ENCODE data around the gene POLG2. TPM values are rescaled to one million over a fixed set of nuclear protein-coding genes. Genes with fewer than 3 reads are reported as not detected.

The POLG2 gene
- total and polyA plus RNA-seq, 2 of the 8 experiments (the other 6 are each of a cell fraction or from before 2014, with no cell fraction given) = 9.7 to 34.3 TPM

- Histone ChIP-seq H2BK12ac (ENCODE audit: low read depth, low read length) (no peak overlapping the region), H2AFZ (ENCODE audit: low read length) (no peak overlapping the region), H2BK120ac (replicated peaks; ENCODE audit: low read depth, low read length) (no peak overlapping the region), H2BK20ac (ENCODE audit: low read length) (no peak overlapping the region), H3K23me2 (ENCODE audit: low read depth, low read length) (no peaks in the 10 kb centered on the region), H3K4me3 (ENCODE audit: extremely low read depth in 1 of 4, insufficient read depth in 2 of 4, low read depth in 3 of 4, low read length in 4 of 4) (no peak overlapping the region), H3K27ac (ENCODE audit: low read depth, low read length) (no peak overlapping the region), H4K8ac (ENCODE audit: extremely low read depth, insufficient read depth, low read length) (no peak overlapping the region), H2AK5ac (ENCODE audit: low read depth, low read length) (no peak overlapping the region), H3K36me3 (ENCODE audit: control insufficient read depth in 2 of 4, insufficient read depth in 4 of 4, low read length in 3 of 4) (no peaks in the 10 kb centered on the region), H3K4ac (replicated peaks; ENCODE audit: insufficient read length, low read depth, low read length) (no peak overlapping the region), H2BK5ac (ENCODE audit: low read depth, low read length) (no peak overlapping the region), H3K27me3 (replicated peaks in 1 of 4; ENCODE audit: control insufficient read depth in 3 of 4, extremely low read depth in 1 of 4, insufficient read depth in 3 of 4, low read length in 3 of 4) (no peaks in the 10 kb centered on the region), H3K4me2 (ENCODE audit: insufficient read depth in 1 of 2, low read depth in 2 of 2, low read length in 2 of 2) (no peak overlapping the region), H3K79me1 (ENCODE audit: low read depth, low read length) (no peaks in the 10 kb centered on the region), H3K79me2 (ENCODE audit: control insufficient read depth in 1 of 2, insufficient read depth in 2 of 2, low read length in 2 of 2) (no peaks in the 10 kb centered on the region), H3K23ac (ENCODE audit: insufficient read length) (no peak overlapping the region), H3K9me3 (ENCODE audit: insufficient read depth in 2 of 2, low read depth in 1 of 2, low read length in 1 of 2) (no peaks in the 10 kb centered on the region), H4K5ac (ENCODE audit: insufficient read length, low read depth, low read length) (no peak overlapping the region), H3K18ac (ENCODE audit: extremely low read depth, low read length) (no peak overlapping the region), H3K4me1 (replicated peaks in 1 of 4; ENCODE audit: control insufficient read depth in 3 of 4, insufficient read depth in 4 of 4, low read length in 3 of 4) (no peaks in the 10 kb centered on the region), H4K20me1 (replicated peaks in 1 of 2; ENCODE audit: control insufficient read depth in 1 of 2, insufficient read depth in 2 of 2, low read length in 2 of 2) (no peaks in the 10 kb centered on the region), H3K9ac (replicated peaks in 1 of 4; ENCODE audit: extremely low read depth in 1 of 4, low read depth in 3 of 4, low read length in 3 of 4) (no peak overlapping the region), H3K56ac (replicated peaks; ENCODE audit: insufficient read length, low read depth, low read length) (no peak overlapping the region), H3K14ac (ENCODE audit: insufficient read length) (no peak overlapping the region), H2BK15ac (ENCODE audit: low read length) (no peak overlapping the region), H4K91ac (replicated peaks; ENCODE audit: insufficient read length, low read length) (no peak overlapping the region)
- no peak for FAIRE-seq
- DNase-seq (ENCODE audit: low read depth in 1 of 2, low spot score in 2 of 2) = no peak
- TF ChIP-seq JUN (IDR thresholded peaks at IDR 0.05; ENCODE audit: low read depth, low read length) (no peak), HDAC6 (IDR thresholded peaks at IDR 0.05; ENCODE audit: low read depth, low read length) (no peak), ATF2 (IDR thresholded peaks at IDR 0.05; ENCODE audit: low read length) (no peak), KDM5A (IDR thresholded peaks at IDR 0.05; ENCODE audit: low read length) (no peak), SAP30 (IDR thresholded peaks at IDR 0.05; ENCODE audit: insufficient read depth, insufficient replicate concordance, low read length) (no peak), FOSL1 (IDR thresholded peaks at IDR 0.05; ENCODE audit: insufficient read depth, low read depth, low read length) (no peak), RXRA (IDR thresholded peaks at IDR 0.05; ENCODE audit: insufficient read depth, low read depth, low read length) (no peak), JUND (IDR thresholded peaks at IDR 0.05; ENCODE audit: low read length) (no peak), POLR2A (IDR thresholded peaks at IDR 0.05; ENCODE audit: control extremely low read depth in 1 of 2, low read depth in 2 of 2, low read length in 2 of 2) (no peak), POU5F1 (IDR thresholded peaks at IDR 0.05; ENCODE audit: low read depth, low read length) (no peak)
- WGBS, 2 experiments (ENCODE audit: extremely low coverage in 1 of 2, insufficient coverage in 1 of 2, insufficient read length in 1 of 2, insufficient replicate concordance in 2 of 2, low coverage in 1 of 2, low lambda C conversion rate in 2 of 2, missing lambda C conversion rate in 1 of 2) = 100% methylated on average over 1 of the region's 1 CpG; no CpG with 5 or more reads in 1 of the 2 experiments
- ChIA-PET POLR2A (ENCODE audit: partially characterized antibody) (no interaction called here), CTCF (ENCODE audit: partially characterized antibody) (interaction anchor here (0.7 to 1.5 kb wide), 4 partner anchors 9 to 50 kb away, joined by 3 to 8 read pairs (median 3); no protein-coding TSS in a partner anchor)
Measured at GRCh38 chr17:64447526-64447925, 49.3 kb downstream of the POLG2 start.
